T follicular helper cell (primary cell): ENCODE measurements around the gene LHFPL2.

Experiments
- DNase-seq: peaks from one replicate; pipeline ENCODE4 v3.0.0-alpha.2; 2020; ENCODE audit warnings: low read depth

LHFPL2 gene

DNA sequence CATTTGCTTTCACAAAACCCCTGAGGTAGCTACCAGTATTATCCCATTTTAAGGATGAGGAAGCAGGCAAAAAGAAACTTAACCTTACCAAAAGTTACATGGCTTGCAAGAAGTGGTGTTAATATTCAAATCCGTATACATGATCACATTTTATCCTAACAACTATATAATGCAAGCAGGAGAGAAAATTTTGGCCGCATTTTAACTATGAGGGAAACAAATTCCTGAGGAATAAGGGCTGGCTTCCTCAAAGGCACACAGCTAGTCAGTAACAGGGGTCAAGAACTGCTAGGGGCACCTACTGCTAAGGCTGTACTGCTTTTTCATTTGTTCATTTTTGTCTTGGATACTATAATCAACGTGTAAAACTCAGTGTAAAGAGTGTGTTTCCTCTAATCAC, 81.0 kb downstream of the LHFPL2 start:
- DNase-seq = no peak

DNA sequence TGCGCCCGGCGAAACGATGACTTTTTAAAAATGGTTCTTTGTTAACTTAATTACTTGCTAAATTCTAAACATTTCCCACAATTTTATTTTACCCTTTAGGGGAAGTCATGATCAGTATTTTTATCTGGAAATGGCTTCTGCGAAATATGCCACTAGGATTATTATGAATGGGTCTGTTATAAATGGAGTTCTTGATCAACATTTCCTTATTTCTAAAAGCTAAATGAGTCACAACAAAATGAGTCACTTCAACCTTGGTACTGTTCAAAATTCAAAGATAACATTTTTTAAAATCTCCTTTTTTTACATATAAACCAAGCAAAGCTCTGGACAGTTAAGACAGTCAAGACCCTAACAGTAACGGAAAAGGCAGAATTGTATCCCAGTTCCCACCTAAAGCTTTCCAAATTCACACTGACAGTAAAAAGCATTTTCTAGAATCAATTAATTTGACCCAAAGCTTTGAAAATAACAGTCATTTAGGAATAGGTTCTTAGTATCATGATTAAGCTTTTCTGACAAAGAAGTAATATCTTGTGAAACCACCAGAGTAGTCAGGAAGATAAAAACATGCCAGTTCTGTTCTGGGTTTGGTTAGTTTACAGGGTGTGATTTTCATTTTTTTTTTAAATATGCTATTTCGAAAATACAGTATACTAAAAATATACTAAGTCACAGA, 81.7 kb downstream of the LHFPL2 start:
- no peak for DNase-seq

DNA sequence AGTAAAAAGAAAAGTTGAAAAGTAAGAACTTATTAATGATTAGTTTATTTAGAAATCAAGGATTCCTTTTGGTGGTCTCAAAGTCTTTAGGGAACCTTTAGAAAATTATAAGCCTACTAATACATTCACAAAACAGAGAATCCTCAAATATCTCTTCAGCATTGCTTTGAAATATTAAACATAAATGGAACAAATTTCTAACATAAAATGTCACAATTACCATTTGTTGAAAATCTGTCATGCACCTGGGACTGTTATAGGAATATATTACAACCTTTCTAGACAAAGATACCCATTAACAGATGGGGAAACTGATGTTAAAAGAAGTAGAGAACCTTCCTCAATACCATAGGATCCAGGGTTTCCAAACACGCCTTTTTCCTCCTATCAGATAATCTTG, 83.2 kb downstream of the LHFPL2 start:
- no peak for DNase-seq

DNA sequence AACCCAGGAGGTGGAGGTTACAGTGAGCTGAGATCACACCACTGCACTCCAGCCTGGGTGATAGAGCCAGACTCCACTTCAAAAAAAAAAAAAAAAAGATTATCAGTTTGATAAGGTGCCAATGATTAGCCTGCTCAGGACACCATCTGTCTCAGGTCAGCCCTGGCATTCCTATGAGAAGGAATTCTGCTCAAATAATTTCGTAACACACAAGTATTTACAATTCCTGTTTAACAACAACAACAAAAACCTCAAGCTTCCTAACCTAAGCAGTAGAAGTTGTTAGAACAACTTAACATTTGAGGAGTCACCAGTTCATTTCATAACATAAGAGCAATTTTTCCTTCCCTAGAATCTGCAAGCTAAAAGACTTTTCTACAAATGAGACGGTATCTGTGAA, 85.0 kb downstream of the LHFPL2 start:
- no peak for DNase-seq

DNA sequence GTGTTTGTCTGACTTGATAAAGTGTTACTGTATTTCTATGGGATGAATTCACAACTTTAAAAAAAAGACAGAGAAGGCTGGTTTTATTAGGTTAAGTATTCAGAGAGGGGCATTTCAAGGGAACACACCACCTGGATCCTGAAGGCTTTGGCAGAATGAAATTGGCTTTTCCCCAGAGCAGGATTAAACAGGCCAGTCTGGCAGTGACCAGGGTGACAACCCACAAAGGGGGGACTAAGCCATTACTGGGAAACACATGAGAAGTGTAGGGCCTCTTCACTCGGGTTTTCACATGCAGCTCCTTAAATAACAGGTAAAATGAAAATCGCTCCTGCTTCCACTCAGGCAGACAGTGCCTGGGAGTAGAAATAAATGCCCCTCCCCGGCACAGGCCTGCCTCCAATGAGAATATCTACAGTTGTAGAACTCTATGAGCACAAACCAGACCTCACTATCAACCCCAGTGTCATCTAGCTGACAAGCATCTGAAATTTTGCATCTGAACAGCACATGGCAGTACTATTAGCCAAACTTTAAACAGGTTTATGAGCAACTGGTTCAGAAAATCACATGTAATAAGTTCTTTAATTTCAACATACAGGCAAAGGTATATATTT, 85.8 kb downstream of the LHFPL2 start:
- DNase-seq = no peak

DNA sequence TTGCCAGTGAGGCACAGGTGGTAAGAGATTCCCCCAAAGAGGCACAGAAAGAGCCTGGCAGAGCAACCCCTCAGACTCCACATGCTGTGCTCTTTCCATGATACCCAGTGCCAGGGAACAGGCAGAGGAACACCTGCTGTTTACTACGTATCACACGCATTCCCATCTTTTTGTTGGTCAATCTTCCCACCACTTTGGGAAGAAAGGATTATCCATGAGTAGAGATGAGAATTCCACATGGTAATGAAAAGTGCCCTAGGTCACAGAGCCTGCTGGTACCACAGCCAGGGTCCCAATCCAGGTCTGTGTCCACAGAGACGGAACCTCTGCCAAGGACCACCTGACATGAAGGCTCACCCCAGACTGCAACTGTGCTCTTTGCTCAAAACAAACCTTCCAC, 86.6 kb downstream of the LHFPL2 start:
- DNase-seq = no peak

DNA sequence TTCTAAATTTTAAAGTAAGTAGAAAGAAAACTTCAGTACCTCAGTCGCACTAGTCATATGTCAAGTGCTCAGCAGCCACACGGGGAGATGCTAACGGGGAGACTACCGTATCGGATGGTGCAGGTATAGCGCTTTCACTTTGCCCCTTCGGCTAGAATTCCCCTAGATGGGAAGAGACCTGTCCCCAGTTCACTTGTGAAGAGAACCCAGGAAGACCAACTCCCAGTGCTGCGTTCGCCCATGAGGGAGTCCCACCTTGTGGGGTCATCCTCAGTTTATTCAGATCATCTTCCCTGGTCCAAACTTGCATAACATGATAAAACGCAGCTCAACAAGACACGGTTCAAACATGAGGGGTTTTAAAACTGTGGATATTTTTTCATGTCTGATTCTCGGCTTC, 87.3 kb downstream of the LHFPL2 start:
- no peak for DNase-seq

DNA sequence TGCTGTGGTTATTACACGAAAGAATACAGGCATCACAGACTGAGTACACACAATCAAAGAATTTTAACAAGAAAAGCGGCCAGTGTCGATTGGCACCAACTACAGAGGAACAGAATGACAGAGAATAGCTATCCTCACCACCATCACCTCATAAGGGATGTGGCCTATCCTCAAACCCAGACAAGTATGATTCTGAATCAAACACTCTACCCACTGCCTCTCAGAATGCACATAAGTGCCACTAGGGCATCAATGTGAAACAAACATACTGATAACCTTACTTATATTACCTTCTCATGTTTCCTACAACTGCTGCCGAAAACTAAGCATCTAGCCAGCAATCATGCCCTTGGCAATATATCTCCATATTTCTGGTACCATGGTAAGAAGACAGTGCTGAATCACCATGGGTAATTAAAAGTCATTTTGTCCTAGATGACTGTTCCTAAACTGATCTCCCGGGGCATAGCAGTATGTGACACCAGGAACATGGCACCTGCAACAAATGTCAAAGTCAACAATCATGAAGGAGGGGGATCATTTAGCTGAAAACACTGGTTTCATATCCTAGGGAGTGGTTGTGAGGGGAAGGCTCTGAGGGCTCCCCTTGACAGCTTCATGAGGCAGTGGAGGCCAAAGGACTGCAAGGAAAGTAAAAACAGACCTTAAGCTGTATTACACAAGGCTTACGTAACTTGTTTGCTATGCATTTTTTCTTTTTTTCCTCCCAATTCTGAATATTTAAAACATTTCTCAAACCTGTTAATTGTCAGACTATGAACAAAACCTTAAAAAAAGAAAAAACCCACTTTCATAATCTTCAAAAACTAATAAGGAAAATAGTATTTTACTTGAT, 88.3 kb downstream of the LHFPL2 start:
- no peak for DNase-seq

DNA sequence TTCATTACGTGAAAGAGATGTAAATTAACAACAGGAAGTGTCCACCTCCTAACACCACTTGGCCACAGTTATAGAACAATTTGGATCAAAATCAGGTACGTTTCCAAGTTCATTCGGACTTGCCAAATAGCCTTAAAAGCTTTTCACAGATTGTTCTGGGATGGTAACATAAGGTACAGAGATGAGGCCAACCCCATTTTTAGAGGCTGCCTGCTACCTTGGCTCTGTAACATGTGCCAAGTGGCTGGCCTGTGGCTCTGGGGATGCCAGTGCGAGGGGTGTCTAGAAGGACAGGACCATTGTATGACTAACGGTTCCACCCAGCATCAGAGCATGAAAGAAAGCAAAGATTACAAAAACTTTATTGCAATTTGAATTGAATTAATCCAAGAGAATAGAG, 91.0 kb downstream of the LHFPL2 start:
- DNase-seq = no peak

DNA sequence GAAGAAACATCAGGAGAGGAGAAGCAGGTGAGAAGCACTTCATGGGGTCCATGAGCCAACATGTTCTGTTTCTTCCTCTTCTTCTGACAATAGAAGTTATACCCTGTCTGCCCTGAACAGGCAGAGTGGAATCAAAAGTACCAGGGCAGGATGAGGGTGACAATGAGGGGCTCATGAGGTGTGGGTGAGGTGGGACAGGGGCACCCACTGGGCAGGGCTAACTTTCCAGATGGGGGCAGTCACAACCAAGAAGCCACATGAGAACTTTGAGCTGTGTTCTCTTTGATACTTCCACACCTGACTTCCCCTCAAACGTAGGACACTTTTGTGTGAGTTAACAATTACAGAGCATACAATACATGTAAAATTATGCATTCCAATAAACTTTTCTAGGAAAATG, 92.7 kb downstream of the LHFPL2 start:
- DNase-seq = no peak

DNA sequence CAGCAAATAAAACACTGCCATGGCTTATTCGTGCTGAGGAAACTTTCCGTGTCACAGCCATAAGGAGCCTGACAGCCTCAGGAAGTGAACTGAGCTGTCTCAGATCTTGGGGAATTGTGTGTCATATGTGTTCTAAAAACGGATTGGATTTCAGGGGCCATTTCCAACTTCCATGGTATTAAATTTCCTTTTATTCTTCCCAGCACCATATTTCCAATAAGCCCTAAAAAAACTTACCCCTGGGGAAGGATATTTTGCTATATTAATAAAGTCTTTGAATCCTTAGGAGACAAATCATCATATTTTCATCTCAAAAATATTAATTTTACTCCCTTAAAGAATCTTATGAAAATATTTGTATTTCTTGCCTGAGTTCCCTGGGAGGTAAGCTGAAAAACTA, 93.9 kb downstream of the LHFPL2 start:
- no peak for DNase-seq

DNA sequence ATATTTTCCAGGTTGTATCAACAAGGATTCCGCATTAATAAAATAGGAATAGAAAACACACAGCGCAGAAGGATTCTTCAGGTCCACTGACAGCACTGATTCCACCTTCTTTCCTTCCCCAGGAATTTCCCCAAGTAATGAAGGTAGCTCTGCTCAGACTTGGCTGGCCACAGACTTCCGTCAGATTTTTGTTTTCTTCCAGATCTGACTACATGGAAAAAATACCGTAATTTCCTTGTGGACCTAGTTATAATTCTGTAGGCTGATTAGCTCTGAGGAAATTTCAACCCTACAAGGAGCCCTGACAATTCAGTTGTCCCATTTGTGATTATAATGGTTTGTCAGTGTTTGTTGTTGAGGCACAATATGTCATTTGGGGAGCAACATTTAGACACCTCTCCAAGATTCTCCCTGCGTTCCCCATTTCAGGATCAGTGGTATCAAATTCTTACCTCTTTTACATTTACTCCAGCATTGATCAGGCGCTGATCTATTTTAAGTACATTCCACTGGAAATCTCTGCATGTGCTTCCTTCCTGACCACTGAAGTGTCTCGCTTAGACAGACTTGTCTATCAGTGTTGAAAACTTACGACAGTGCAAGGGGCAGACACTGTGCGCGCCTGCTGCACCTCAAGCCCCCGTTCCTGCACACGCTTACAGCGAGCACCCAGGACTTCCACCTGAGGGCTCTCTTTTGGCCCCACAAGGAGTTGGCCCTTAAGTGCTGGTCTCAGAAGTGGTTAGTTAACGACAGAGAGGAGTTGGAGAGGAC, 94.8 kb downstream of the LHFPL2 start:
- DNase-seq = no peak

DNA sequence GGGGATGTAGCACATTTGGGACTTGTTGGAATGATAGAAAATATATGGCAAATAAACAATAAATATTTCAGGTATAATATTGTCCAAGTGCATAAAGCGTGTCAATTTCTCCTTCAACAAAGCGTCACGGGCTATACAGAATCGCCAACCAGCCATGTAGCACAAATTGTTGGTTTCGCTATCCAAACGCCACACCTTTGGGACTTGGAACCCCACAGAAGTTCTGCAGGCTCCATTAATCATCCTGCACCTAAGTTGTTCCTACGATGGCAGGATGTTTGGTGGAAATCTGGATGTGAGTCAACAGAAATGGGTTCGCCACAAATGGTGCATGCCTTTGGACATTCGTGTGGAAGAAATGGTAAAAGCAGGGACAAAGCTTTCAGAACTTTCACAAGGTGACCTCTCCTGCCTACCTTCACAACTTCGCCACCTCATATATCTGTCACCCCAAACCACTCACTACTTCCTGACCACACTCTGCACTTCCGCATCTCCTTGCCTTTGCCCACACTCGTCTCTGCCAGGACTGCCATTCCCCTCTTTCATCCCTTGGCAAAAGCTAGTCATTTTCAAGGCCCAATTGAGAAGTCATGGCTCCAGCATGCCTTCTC, 95.7 kb downstream of the LHFPL2 start:
- no peak for DNase-seq

DNA sequence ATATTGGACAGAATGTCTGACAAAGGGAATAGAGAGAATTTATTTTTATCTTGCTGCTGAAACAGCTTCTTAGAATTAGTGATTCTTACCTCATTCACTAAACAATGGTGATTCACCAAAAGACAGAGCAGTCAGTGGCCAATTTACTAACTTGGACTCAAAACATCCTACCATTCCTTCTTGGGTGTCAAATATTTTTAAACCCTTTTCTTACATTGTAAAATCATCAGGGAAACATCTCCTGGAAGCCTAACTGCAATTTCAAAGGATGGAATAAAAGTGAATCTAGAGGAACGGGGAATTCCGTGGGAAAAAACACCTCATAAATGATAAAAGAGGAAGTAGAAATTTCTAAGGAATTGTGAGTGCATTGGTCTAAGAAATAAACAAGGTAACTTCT, 97.7 kb downstream of the LHFPL2 start:
- DNase-seq = no peak

DNA sequence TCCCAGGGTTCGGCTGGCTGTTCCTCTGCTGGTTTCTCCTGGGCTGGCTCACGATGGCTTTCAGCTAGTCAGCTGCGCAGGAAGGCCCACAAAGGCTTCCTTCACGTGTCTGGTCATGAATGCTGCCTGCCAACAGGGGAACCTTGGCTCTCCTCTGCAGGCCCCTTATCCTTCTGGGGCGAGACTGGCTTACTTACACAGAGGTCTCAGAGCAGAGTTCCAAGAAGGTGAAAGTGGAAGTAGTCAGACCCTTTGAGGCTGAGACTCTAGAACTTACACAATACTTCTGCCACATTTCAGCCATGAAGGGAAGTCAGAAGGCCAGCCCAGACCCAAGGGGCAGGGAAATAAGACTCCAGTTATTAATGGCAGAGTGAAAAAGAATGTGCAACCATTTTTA, 99.5 kb downstream of the LHFPL2 start:
- DNase-seq = no peak

DNA sequence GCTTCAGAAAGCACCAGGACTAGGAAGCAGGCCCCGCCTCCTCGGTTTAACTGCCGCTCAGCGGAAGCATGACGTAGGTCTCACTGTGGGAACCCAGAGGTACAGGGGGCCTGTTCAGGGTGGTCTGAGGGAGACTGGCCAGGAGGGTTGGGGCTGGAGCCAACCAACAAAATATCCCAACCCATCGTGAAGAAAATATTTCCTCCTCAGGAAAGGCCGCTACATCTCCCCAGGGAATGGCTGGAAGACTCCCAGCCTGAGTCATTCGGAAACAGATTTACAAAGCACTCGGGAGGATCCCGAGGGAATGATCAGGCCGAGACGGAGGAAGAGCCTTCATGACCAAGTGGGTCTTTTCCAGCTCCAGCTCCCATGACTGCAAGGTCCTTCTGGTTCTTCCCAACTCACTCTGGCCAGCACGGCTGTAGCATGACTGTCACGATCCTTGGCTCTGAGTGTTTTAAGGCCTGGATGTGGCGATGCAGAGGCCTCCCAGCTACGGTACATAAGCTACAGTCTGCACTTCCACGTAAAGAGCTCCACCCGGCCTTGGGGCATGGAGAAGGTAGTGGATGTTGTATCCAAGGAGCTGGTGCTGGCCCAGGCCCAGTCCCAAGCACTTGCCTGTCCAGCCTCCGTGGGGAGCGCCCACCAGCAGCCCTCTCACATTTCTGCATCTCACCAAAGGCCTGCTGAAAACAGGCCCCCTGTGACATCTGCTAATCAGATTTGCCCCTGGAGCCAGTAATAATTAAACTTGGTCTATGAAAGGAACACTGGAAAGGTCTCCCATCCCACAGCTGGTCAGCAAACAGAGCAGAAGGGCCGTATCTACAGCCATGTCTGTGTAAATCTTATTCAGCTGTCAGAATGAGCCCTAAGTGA, 100.6 kb downstream of the LHFPL2 start:
- DNase-seq = no peak

DNA sequence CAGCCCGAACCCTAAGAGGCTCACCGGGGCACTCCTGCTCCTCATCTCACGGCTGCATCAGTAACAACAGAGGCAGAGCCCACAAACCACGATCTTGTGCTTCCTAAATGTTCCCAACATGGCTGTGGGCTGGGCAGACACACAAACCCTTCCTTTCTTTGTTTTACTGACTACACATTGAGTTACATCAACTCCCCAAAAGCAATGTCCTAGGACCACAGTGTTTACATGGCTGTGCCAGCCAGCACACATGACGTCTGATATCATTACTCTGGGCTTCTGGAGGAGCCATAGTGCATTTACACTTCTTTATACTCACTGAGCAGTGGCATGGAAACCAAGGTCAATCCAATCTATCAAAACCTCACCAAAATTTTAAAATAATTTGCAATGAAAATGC, 101.4 kb downstream of the LHFPL2 start:
- no peak for DNase-seq

DNA sequence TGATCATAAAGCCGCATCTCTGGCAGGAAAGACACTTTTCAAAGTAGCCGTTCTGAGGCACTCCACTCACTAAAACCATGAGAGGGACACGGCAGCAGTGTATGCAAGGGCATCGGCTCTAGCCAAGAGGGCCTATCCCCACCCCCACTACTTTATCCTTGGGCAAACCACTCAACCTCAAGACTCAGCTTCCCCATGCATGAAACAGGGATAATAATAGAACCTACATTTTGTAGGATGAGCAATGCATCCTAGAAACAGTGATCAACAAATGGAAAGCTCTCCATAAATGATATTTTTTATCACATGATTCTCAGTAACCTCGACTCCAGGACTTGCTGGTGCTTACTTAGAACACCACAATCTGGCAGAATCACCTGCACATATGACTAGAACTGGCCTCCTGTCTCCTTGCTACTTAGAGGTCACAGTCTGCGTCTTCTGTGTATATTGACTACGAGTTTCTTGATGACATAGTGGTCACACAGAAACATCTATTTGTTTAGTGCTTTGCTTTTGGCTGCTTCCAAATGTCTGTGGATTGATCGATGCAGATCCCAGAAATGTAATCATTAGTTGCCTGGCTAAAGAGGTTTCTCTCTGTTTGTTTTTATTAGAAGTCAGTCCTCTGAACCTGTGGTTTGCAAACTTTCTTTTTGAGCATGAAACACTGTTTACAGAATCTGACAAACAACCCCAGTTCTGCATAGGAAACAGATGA, 102.1 kb downstream of the LHFPL2 start:
- no peak for DNase-seq

DNA sequence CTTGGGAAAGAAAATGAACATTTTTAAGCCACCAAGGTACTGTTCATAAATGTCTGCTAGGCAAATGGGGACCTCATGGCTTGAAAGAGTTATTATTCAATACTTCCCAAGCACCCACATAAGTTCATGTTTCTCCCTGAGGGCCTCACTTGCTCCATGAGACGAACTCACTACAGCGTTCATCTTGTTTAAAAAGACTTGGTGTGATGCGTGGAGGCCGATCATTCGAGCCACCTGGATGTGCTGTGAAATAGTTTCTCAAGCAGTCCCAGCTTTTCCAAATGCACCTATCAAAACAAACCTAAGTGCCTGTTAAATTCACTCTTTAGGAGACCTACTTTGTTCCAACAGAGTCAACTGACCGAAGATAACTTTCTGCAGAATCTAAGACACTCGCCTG, 103.2 kb downstream of the LHFPL2 start:
- no peak for DNase-seq

DNA sequence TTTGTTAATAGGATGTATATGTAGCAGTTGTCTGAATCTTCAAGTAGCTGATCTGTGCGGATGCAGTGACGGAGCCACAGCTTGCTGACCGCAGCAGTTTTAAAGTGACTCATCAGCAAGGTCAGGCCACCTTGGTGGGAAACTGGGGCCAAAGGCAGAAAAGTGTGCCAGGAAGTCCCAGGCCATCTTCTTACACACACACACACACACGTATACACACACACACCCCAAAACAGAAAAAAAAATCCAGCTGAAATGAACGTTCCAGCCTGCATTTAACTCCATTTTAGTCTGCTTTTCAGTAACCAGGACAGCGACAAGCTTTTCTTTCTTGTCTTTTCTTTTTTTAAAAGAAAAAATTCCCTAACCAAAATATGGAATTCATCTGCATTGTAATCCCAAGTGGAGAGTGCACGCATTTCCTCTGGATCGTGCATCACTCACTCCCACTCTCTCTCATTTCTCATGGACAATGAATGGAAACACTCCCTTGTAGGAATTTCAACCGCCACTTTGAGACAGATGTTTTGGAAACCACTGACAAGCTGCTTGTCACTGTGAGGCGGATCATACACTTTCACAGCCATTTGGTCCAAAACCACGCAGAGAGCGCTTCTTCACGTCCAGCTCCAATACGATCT, 103.9 kb downstream of the LHFPL2 start:
- no peak for DNase-seq
